HepG2 (cell line): ENCODE data around the gene FAAP100. TPM values are rescaled to one million over a fixed set of nuclear protein-coding genes. Genes with fewer than 3 reads are reported as not detected.

Experiments
- ATAC-seq: fragments of 200-7000 bp; cut with Tn5 transposase; 3 replicates; pipeline ENCODE4 v1.9.1; 2020; ENCODE audit warnings: mild to moderate bottlenecking, moderate library complexity
- BruUV-seq: library from RNA; stranded (reverse); fragments of 400-500 nt; replicated peaks from 2 replicates; lab custom pipeline; 2021; lab: Mats Ljungman, UMichigan
- CTCF ChIA-PET: fragments of 300-600 bp; formaldehyde crosslinking; extraction: SDS; loops from one replicate; lab custom pipeline; 2021; ENCODE audit warnings: low total read pairs, inconsistent platforms, low intra/inter-chr PET ratio; lab: Yijun Ruan, JAX
- POLR2A ChIA-PET: fragments of 350-600 bp; sonication (Branson Sonifier 250); formaldehyde crosslinking; loops from one replicate; lab custom pipeline; 2020; ENCODE audit warnings: antibody characterized with exemption, inconsistent platforms; lab: Yijun Ruan, JAX
- DNase-seq: peaks from one replicate; pipeline ENCODE4 v3.0.0-alpha.2; 2015; ENCODE audit warnings: low spot score
- FAIRE-seq: peaks from 3 replicates; lab custom pipeline; 2011; peaks lifted over from hg19 to GRCh38; lab: Jason Lieb, UNC
- H2AFZ ChIP-seq: one replicate; pipeline ENCODE4 v1.6.1; 2011; ENCODE audit warnings: low read length, inconsistent platforms
- H3K27ac ChIP-seq: fragments of 300-600 bp; 3 replicates; pipeline ENCODE4 v1.8.0; 2011; ENCODE audit warnings: mixed run types, mild to moderate bottlenecking, mixed read lengths, low read length, inconsistent platforms; ENCODE audit not compliant: insufficient read depth; ENCODE audit errors: extremely low read length
- H3K27me3 ChIP-seq, 2 experiments: fragments of 200-600 bp in 1 of 2; 2 replicates in 1 of 2; 3 replicates in 1 of 2; pipeline versions ENCODE4 v1.6.0 to v1.8.0; 2011; ENCODE audit warnings: low read length in 2 of 2, mild to moderate bottlenecking in 2 of 2, moderate library complexity in 2 of 2, inconsistent platforms in 1 of 2; ENCODE audit not compliant: insufficient read depth in 2 of 2, control insufficient read depth in 1 of 2
- H3K36me3 ChIP-seq, 2 experiments: fragments of 200-600 bp in 1 of 2; replicated peaks in 1 of 2; 2 replicates in 1 of 2; 3 replicates in 1 of 2; pipeline versions ENCODE4 v1.5.1 to v1.8.0; 2011; ENCODE audit warnings: low read length in 2 of 2, inconsistent platforms in 1 of 2; ENCODE audit not compliant: insufficient read depth in 2 of 2, control insufficient read depth in 1 of 2
- H3K4me1 ChIP-seq: 2 replicates; pipeline ENCODE4 v1.5.1; 2012; ENCODE audit warnings: low read length, inconsistent platforms; ENCODE audit not compliant: insufficient read depth
- H3K4me2 ChIP-seq: 2 replicates; pipeline ENCODE4 v1.6.0; 2011; ENCODE audit warnings: low read depth, low read length, inconsistent platforms
- H3K4me3 ChIP-seq, 3 experiments: fragments of 200-600 bp in 1 of 3; sonication (generic), shearing (Covaris generic) in 1 of 3; replicated peaks in 1 of 3; 2 replicates each; pipeline ENCODE4 v1.5.1; 2011 to 2016; ENCODE audit warnings: low read length in 3 of 3, inconsistent platforms in 2 of 3, low read depth in 2 of 3, mild to moderate bottlenecking in 2 of 3, control low read depth in 1 of 3, mixed read lengths in 1 of 3; ENCODE audit not compliant: insufficient read depth in 1 of 3
- H3K79me2 ChIP-seq: one replicate; pipeline ENCODE4 v1.6.1; 2011; ENCODE audit warnings: low read length, inconsistent platforms; ENCODE audit not compliant: insufficient read depth
- H3K9ac ChIP-seq: 2 replicates; pipeline ENCODE4 v1.6.0; 2011; ENCODE audit warnings: mild to moderate bottlenecking, low read depth, low read length, inconsistent platforms; ENCODE audit not compliant: insufficient read depth
- H3K9me3 ChIP-seq: 2 replicates; pipeline ENCODE4 v1.5.1; 2012; ENCODE audit warnings: mild to moderate bottlenecking, low read length
- H4K20me1 ChIP-seq: 2 replicates; pipeline ENCODE4 v1.6.0; 2011; ENCODE audit warnings: inconsistent platforms, mild to moderate bottlenecking, low read length, moderate library complexity; ENCODE audit not compliant: insufficient read depth
- CTCF ChIP-seq: sonication (generic); formaldehyde crosslinking; IDR thresholded peaks from 2 replicates; pipeline ENCODE4 v1.5.0; 2020; ENCODE audit warnings: mild to moderate bottlenecking, missing genetic modification reagents, moderate library complexity
- MTF2 ChIP-seq: sonication (generic); formaldehyde crosslinking; IDR thresholded peaks from 2 replicates; pipeline ENCODE4 v1.5.0; 2020; ENCODE audit warnings: missing genetic modification reagents, borderline replicate concordance
- MYC ChIP-seq: sonication (generic); formaldehyde crosslinking; IDR thresholded peaks from 2 replicates; pipeline ENCODE4 v1.9.0; 2021; ENCODE audit warnings: missing genetic modification reagents, borderline replicate concordance
- PAF1 ChIP-seq: IDR thresholded peaks from 2 replicates; pipeline ENCODE4 v1.6.1; 2016; ENCODE audit warnings: missing genetic modification reagents, missing compliant biosample characterization
- SAP130 ChIP-seq: IDR thresholded peaks from 2 replicates; pipeline ENCODE4 v1.6.1; 2016; ENCODE audit warnings: low read depth
- STAG1 ChIP-seq: sonication (generic); formaldehyde crosslinking; IDR thresholded peaks from 2 replicates; pipeline ENCODE4 v1.4.0; 2020; ENCODE audit warnings: missing genetic modification reagents
- ZFX ChIP-seq: sonication (generic); formaldehyde crosslinking; IDR thresholded peaks from 2 replicates; pipeline ENCODE4 v1.4.0; 2020; ENCODE audit warnings: mild to moderate bottlenecking, low read depth, missing genetic modification reagents, moderate library complexity
- ZFY ChIP-seq: sonication (generic); formaldehyde crosslinking; IDR thresholded peaks from 2 replicates; pipeline ENCODE4 v1.4.0; 2020; ENCODE audit warnings: missing genetic modification reagents
- ZNF496 ChIP-seq: sonication (generic); formaldehyde crosslinking; IDR thresholded peaks from 2 replicates; pipeline ENCODE4 v1.8.1; 2023; ENCODE audit warnings: mild to moderate bottlenecking, moderate library complexity, missing genetic modification reagents; ENCODE audit not compliant: insufficient replicate concordance
- ZNF574 ChIP-seq: sonication (generic); formaldehyde crosslinking; IDR thresholded peaks from 2 replicates; pipeline ENCODE4 v1.4.0; 2020; ENCODE audit warnings: missing genetic modification reagents
- ZNF768 ChIP-seq: sonication (generic); formaldehyde crosslinking; IDR thresholded peaks from 2 replicates; pipeline ENCODE4 v1.4.0; 2020; ENCODE audit warnings: missing genetic modification reagents
- ZSCAN30 ChIP-seq: sonication (generic); formaldehyde crosslinking; IDR thresholded peaks from 2 replicates; pipeline ENCODE4 v1.5.0; 2020; ENCODE audit warnings: mild to moderate bottlenecking, missing genetic modification reagents
- WGBS: methylation state at CpG from one replicate; pipeline ENCODE4 v1.1.6; 2017; ENCODE audit warnings: low lambda C conversion rate; 5-methylcytosine and 5-hydroxymethylcytosine counted together
- in situ Hi-C: cut with HindIII; loops from 2 replicates; pipeline ENCODE4 v1.10.0; 2017; ENCODE audit warnings: low pct_unique_long_range_greater_than_20kb; ENCODE audit not compliant: extremely low pct_ligation_motif_present
- intact Hi-C: fragments of 100-400 bp; cut with micrococcal nuclease; formaldehyde crosslinking; loops from one replicate; pipeline ENCODE4 v1.10.0; 2022; ENCODE audit not compliant: unreplicated experiment
- polyA plus RNA-seq, 8 experiments: library from polyadenylated mRNA; depleted of rRNA in 3 of 8; stranded (reverse) in 7 of 8; unstranded in 1 of 8; fragments of >200 nt; fragmentation: Illumina TruSeq in 4 of 8; extraction: Trizol in 4 of 8; gene quantifications; 2 replicates each; pipeline versions ENCODE4 v1.2.1 to v1.2.3, GENCODE V29; 2011 to 2016; ENCODE audit warnings: low read depth in 4 of 8, missing spikeins in 1 of 8, mixed read lengths in 1 of 8; ENCODE audit not compliant: insufficient read depth in 1 of 8
- total RNA-seq, 5 experiments: library from RNA; depleted of rRNA; stranded (reverse); fragments of >200 nt; fragmentation: Illumina TruSeq; extraction: Trizol; gene quantifications; 2 replicates each; pipeline ENCODE4 v1.2.3, GENCODE V29; 2016; ENCODE audit warnings: low read depth in 1 of 5
- TF ChIP-seq, protein P1 (sequence below): sonication (generic); formaldehyde crosslinking; IDR thresholded peaks from 2 replicates; pipeline ENCODE4 v1.4.0; 2020; ENCODE audit warnings: missing genetic modification reagents
- TF ChIP-seq, protein P2 (sequence below): sonication (generic); formaldehyde crosslinking; IDR thresholded peaks from 2 replicates; pipeline ENCODE4 v1.4.0; 2020; ENCODE audit warnings: missing genetic modification reagents

FAAP100 gene
- total and polyA plus RNA-seq, 2 of the 13 experiments (the other 11 are each of a cell fraction or from before 2014, with no cell fraction given): 7.6 to 20.8 TPM

DNA sequence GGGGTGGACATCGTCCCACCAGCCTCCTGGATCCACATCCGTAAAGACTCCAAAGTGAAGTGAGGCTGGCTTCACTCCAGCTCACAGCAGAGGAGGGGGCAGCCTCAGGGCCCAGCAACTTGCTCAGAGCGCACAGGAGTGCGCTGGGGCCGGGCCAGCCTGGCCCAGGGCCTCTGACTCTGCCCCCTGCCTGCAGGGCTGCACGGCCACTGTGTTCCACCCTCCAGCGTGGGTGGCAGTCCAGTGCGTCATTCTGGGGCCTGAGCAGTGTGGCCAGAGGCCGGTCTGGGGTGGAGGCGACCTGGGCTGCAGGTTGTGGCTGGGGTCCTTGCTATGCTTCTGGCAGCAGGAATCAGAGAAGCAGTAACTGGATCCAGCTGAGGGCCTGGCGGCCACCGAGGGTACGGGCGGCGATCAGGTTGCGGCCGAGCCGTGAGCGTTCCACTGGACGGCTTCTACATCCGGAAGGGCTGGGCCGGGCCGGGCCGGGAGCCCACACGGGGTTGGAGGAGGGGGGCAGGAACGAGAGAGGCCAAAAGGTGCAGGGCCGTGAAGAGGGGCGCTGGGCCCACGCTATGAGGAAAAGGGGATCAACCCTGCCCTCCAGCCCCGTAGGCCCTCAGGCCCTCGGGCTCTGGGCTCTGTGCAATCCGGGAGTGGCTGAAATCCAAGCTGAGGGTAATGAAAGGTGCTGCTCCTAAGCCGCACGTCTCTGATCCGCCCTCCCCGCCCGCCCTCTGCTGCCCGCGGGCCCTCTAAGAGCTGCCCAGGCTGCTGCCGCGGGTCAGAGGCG lies 24.4 kb downstream of the FAAP100 start, which contains the start of gene FSCN2:
TSS of gene FSCN2 (plus strand) at position 787 of the 793 bp plus-strand sequence. CDS start 155 bp downstream, outside the sequence.
- Histone ChIP-seq H3K4me1 (peaks cover 23% of the 10 kb centered on the region), H2AFZ (no peak within 1 kb of the TSS), H3K79me2 (no peaks in the 10 kb centered on the region), H3K4me2 (peak within 1 kb of the TSS; percentile 48), H3K27me3 (peaks cover 19 to 70% of the 10 kb centered on the region in 2 experiments), H3K9ac (no peak within 1 kb of the TSS), H3K27ac (no peak within 1 kb of the TSS), H4K20me1 (peaks cover 5% of the 10 kb centered on the region; the same call in 1 of the 2 replicates), H3K36me3 (no peaks in the 10 kb centered on the region), H3K4me3 (peak within 1 kb of the TSS in 2 of 3 experiments; percentile 17 to 57; a peak in 2 of 6 replicates), H3K9me3 (peaks cover 15% of the 10 kb centered on the region; the same call in 1 of the 2 replicates)
- DNase-seq (no peak), ATAC-seq (peak; percentile 54), FAIRE-seq (no peak)
- BruUV-seq: no TSS peak
- ChIA-PET POLR2A (interaction anchor here (1.4 kb wide), 1 partner anchor 9 kb away, joined by 5 read pairs; no protein-coding TSS in a partner anchor), CTCF (no interaction called here)
- 35% methylated on average over 35 of the region's 42 CpGs for WGBS
- in situ Hi-C loops (no loop called here), intact Hi-C loops (no loop called here)
- TF ChIP-seq ZFX (0 out of 2 replicates have a peak, but pooled peaks have one; percentile 19), MTF2 (CRISPR knock-in tag) (0 out of 2 replicates have a peak, but pooled peaks have one; percentile 77), SAP130 (peak; percentile 18; the same call in 1 of the 2 replicates), ZNF574 (CRISPR knock-in tag) (peak; percentile 28; the same call in 1 of the 2 replicates), PAF1 (CRISPR knock-in tag) (no peak), ZFY (CRISPR knock-in tag) (peak; percentile 3), ZSCAN30 (CRISPR knock-in tag) (no peak), ZNF768 (CRISPR knock-in tag) (0 out of 2 replicates have a peak, but pooled peaks have one; percentile 23), ZNF496 (CRISPR knock-in tag) (no peak), STAG1 (peak; percentile 24; the same call in 1 of the 2 replicates), CTCF (peak; percentile 39), MYC (CRISPR knock-in tag) (no peak)
- TF ChIP-seq, protein P1, sequence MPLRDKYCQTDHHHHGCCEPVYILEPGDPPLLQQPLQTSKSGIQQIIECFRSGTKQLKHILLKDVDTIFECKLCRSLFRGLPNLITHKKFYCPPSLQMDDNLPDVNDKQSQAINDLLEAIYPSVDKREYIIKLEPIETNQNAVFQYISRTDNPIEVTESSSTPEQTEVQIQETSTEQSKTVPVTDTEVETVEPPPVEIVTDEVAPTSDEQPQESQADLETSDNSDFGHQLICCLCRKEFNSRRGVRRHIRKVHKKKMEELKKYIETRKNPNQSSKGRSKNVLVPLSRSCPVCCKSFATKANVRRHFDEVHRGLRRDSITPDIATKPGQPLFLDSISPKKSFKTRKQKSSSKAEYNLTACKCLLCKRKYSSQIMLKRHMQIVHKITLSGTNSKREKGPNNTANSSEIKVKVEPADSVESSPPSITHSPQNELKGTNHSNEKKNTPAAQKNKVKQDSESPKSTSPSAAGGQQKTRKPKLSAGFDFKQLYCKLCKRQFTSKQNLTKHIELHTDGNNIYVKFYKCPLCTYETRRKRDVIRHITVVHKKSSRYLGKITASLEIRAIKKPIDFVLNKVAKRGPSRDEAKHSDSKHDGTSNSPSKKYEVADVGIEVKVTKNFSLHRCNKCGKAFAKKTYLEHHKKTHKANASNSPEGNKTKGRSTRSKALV (CRISPR knock-in tag): peak; percentile 85
- TF ChIP-seq, protein P2, sequence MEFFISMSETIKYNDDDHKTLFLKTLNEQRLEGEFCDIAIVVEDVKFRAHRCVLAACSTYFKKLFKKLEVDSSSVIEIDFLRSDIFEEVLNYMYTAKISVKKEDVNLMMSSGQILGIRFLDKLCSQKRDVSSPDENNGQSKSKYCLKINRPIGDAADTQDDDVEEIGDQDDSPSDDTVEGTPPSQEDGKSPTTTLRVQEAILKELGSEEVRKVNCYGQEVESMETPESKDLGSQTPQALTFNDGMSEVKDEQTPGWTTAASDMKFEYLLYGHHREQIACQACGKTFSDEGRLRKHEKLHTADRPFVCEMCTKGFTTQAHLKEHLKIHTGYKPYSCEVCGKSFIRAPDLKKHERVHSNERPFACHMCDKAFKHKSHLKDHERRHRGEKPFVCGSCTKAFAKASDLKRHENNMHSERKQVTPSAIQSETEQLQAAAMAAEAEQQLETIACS (CRISPR knock-in tag): no peak
